WERI-Rb-1 (cell line): Measurements from ENCODE around the gene CKMT1A.
"Not testable (repeated sequence)": the region's sequence is repeated elsewhere in the genome, so short reads cannot be mapped to it uniquely, and the experiment has no call there.

Experiments used
- DNase-seq: peaks from one replicate; pipeline ENCODE4 v3.0.0-alpha.2; 2020
- H3K27ac ChIP-seq: fragments of 250-450 bp; sonication (Bioruptor Pico); 2 replicates; pipeline ENCODE4 v1.5.1; 2020; ENCODE audit warnings: mild to moderate bottlenecking, moderate library complexity
- H3K27me3 ChIP-seq: fragments of 250-450 bp; sonication (Bioruptor Pico); 2 replicates; pipeline ENCODE4 v1.5.1; 2021; ENCODE audit warnings: mild to moderate bottlenecking, low read depth, moderate library complexity; ENCODE audit not compliant: insufficient read depth, severe bottlenecking
- H3K36me3 ChIP-seq: fragments of 250-450 bp; sonication (Bioruptor Pico); 2 replicates; pipeline ENCODE4 v1.5.1; 2020; ENCODE audit warnings: mild to moderate bottlenecking, moderate library complexity
- H3K4me3 ChIP-seq: 2 replicates; pipeline ENCODE4 v1.5.1; 2011; ENCODE audit warnings: low read depth, mild to moderate bottlenecking, control low read depth, low read length
- H3K9me3 ChIP-seq: fragments of 250-450 bp; sonication (Bioruptor Pico); 2 replicates; pipeline ENCODE4 v1.5.1; 2021; ENCODE audit warnings: mild to moderate bottlenecking, moderate library complexity; ENCODE audit not compliant: severe bottlenecking
- CTCF ChIP-seq: IDR thresholded peaks from 2 replicates; pipeline ENCODE4 v1.5.1; 2011; ENCODE audit warnings: low read depth, mild to moderate bottlenecking, control low read depth, inconsistent platforms, low read length

CKMT1A gene

DNA sequence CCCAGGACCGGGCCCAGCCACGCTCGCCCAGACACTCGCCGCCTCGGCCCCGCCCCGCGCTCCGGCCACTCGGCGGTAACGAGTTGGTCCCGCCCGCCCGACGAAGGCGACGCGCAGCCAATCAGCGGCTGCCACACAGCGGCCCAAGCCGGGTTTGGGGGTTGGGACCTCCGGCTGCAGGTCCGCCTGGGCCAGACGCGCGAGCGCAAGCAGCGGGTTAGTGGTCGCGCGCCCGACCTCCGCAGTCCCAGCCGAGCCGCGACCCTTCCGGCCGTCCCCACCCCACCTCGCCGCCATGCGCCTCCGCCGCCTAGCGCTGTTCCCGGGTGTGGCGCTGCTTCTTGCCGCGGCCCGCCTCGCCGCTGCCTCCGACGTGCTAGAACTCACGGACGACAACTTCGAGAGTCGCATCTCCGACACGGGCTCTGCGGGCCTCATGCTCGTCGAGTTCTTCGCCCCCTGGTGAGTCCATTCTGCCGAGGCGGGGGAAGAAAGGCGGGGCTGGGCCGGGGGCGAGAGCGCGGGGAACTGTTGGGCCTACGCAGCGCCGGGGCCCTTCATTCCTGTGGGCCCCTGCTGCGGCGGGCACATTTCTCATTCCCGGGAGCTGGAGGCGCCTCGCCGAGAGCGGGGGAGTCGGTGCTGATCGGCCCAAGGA, 52.7 kb downstream of the CKMT1A start, which contains the start of gene PDIA3:
PDIA3 (plus strand) TSS at position 194 of the 658 bp plus-strand sequence; CDS start at position 296, 102 bp downstream.
- H3K27me3 ChIP-seq, H3K9me3 ChIP-seq: not testable (repeated sequence)
- peaks cover 22% of the 10 kb centered on the region for H3K36me3 ChIP-seq
- peak within 1 kb of the TSS; percentile 90 for H3K4me3 ChIP-seq
- peak; percentile 94 for DNase-seq
- peak within 1 kb of the TSS; percentile 92 for H3K27ac ChIP-seq
- TF ChIP-seq CTCF: 0 out of 2 replicates have a peak, but pooled peaks have one; percentile 15

- not testable (repeated sequence) for H3K9me3 ChIP-seq, H3K27me3 ChIP-seq
- H3K36me3 ChIP-seq: peaks cover 23% of the 10 kb centered on the region
- DNase-seq: peak; percentile 16
- peak overlapping the region; percentile 90 for H3K4me3 ChIP-seq
- H3K27ac ChIP-seq: peak overlapping the region; percentile 92
Observed at GRCh38 chr15:43746903-43747309, 53.2 kb downstream of the CKMT1A start.

DNA sequence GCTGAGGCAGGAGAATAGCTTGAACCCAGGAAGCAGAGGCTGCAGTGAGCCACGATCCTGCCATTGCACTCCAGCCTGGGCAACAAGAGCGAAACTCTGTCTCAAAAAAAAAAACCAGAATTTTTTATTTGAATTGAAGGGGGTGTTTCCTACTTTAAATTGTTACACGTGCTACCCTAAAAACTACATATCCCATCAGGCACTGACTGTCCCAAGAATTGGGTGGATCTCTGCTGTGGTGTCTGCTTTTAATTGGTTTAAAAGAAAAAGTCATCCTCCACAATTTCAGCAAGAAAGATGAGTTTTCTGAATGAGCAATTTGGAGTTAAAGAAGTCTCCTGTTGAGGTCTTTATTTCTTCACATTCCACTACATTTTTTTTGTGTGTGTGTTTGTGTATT, 54.7 kb downstream of the CKMT1A start:
- Histone ChIP-seq H3K36me3 (peaks cover 37% of the 10 kb centered on the region), H3K27me3 (no peaks in the 10 kb centered on the region), H3K4me3 (no peak overlapping the region), H3K27ac (no peak overlapping the region), H3K9me3 (no peaks in the 10 kb centered on the region)
- DNase-seq: no peak
- no peak for TF ChIP-seq CTCF
